VCaP (cell line): ENCODE measurements around the gene F2.

Experiments
- H3K27ac ChIP-seq: fragments of 450-650 bp; 2 replicates; pipeline ENCODE4 v1.5.1; 2017
- TF ChIP-seq, protein P1 (sequence below): fragments of 450-650 bp; conservative IDR thresholded peaks from 2 replicates; pipeline ENCODE4 v1.5.1; 2017; ENCODE audit warnings: mild to moderate bottlenecking, moderate library complexity

Gene F2

DNA sequence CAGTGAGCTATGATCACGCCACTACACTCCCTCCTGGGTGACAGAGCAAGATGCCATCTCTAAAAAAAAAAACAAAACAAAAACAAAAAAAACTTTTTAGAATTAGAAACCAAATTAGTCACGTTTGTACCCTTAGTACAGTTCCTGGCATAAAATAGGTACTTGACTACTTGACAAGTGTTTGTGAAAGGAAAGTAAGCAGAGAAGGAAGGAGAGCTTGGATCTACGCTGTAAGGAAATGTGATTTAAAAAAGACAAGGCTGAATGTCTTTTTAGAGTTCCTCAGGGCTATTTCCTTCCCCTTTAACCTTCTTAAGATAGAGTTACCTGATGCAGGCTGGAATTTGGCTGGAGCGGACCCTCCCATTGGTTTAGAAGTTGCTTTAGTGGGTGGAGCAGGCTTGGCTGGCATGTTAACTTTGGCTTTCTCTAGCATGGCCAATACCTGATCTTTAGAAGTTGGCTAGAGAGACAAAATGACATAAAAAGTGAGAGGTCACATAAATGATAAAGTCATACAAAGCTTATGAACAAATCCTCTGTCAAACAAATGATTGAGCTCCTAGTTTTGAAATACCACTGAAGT, 50.7 kb downstream of the F2 start:
- H3K27ac ChIP-seq, result no peak overlapping the region
- TF ChIP-seq, protein P1, sequence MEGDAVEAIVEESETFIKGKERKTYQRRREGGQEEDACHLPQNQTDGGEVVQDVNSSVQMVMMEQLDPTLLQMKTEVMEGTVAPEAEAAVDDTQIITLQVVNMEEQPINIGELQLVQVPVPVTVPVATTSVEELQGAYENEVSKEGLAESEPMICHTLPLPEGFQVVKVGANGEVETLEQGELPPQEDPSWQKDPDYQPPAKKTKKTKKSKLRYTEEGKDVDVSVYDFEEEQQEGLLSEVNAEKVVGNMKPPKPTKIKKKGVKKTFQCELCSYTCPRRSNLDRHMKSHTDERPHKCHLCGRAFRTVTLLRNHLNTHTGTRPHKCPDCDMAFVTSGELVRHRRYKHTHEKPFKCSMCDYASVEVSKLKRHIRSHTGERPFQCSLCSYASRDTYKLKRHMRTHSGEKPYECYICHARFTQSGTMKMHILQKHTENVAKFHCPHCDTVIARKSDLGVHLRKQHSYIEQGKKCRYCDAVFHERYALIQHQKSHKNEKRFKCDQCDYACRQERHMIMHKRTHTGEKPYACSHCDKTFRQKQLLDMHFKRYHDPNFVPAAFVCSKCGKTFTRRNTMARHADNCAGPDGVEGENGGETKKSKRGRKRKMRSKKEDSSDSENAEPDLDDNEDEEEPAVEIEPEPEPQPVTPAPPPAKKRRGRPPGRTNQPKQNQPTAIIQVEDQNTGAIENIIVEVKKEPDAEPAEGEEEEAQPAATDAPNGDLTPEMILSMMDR, result no peak

DNA sequence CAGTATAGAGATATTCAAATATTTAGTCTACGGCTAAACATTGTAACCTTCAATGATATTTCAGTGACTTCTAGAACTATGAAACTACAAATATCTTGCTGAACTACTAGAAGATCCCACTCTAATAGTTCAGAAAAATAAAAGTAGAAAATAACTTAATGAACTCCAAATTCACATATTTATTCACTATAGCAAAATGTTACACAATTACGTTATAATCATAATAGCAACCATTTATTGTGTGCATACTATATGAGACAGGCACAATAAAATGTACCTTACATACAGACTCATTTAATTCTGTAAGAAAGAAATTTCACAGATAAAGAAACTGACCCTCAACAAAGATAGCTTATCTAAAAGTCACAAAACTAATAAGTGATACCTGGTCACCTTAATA, 57.9 kb downstream of the F2 start:
- no peak overlapping the region for H3K27ac ChIP-seq
- TF ChIP-seq, protein P1, result no peak

DNA sequence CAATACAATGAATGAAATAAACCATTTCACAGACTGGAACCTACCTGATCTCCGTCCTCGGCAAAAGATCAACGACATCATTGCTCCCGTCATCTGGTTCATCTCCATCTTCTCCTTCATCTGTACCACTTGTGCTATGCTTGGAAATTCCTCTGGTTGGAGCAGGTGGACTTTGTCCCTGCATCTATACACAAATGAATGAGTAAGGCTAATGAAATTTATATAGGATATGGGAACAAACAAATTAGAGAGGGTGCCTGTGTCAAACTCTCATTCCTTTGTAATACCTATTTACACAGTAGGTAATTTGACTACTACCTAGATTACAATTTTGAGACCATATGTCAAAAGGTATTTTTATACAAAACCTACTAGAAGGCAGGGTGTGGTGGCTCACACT, 59.4 kb downstream of the F2 start:
- TF ChIP-seq, protein P1, result no peak
- no peak overlapping the region for H3K27ac ChIP-seq
